GM12878 (cell line): ENCODE results near the gene HNRNPH1. TPM values are rescaled to one million over a fixed set of nuclear protein-coding genes. Genes with fewer than 3 reads are reported as not detected.

Experiments
- ATAC-seq: fragments of 200-7000 bp; cut with Tn5 transposase; 3 replicates; pipeline ENCODE4 v1.9.1; 2020; ENCODE audit warnings: mild to moderate bottlenecking, moderate library complexity
- BruUV-seq: library from RNA; stranded (reverse); fragments of 400-500 nt; replicated peaks from 2 replicates; lab custom pipeline; 2021; lab: Mats Ljungman, UMichigan
- CTCF ChIA-PET: fragments of 300-600 bp; sonication (Branson Sonifier 250); formaldehyde crosslinking; extraction: SDS; loops from one replicate; lab custom pipeline; 2021; ENCODE audit warnings: inconsistent platforms; lab: Yijun Ruan, JAX
- POLR2A ChIA-PET: fragments of 350-600 bp; formaldehyde crosslinking; extraction: SDS; loops from one replicate; lab custom pipeline; 2021; ENCODE audit warnings: inconsistent platforms; lab: Charles Lee
- RAD21 ChIA-PET: fragments of 300-600 bp; sonication (Branson Sonifier 250); formaldehyde crosslinking; loops from one replicate; lab custom pipeline; 2023; ENCODE audit warnings: antibody characterized with exemption; ENCODE audit not compliant: unreplicated experiment; lab: Charles Lee
- SMC1A ChIA-PET: fragments of 300-600 bp; sonication (Branson Sonifier 250); formaldehyde crosslinking; loops from one replicate; lab custom pipeline; 2023; ENCODE audit not compliant: unreplicated experiment, uncharacterized antibody; lab: Charles Lee
- DNase-seq: peaks from one replicate; pipeline ENCODE4 v3.0.0-alpha.2; 2011; ENCODE audit warnings: low read depth, low spot score
- FAIRE-seq: peaks from 3 replicates; lab custom pipeline; 2011; peaks lifted over from hg19 to GRCh38; lab: Jason Lieb, UNC
- H2AFZ ChIP-seq: 2 replicates; pipeline ENCODE4 v1.6.0; 2011; ENCODE audit warnings: low read depth, low read length, control low read depth; ENCODE audit not compliant: control insufficient read depth
- H3K27ac ChIP-seq: 2 replicates; pipeline ENCODE4 v1.5.1; 2011; ENCODE audit warnings: control low read depth; ENCODE audit not compliant: control insufficient read depth, insufficient read depth
- H3K27me3 ChIP-seq, 2 experiments: replicated peaks in 1 of 2; 2 replicates each; pipeline versions ENCODE4 v1.6.0 to v1.6.1; 2011; ENCODE audit warnings: low read length in 1 of 2; ENCODE audit not compliant: control insufficient read depth in 2 of 2, insufficient read depth in 2 of 2
- H3K36me3 ChIP-seq, 2 experiments: 2 replicates each; pipeline ENCODE4 v1.5.1; 2011; ENCODE audit warnings: low read length in 1 of 2; ENCODE audit not compliant: control insufficient read depth in 2 of 2, insufficient read depth in 2 of 2
- H3K4me1 ChIP-seq: 2 replicates; pipeline ENCODE4 v1.6.1; 2011; ENCODE audit warnings: mild to moderate bottlenecking, low read length, moderate library complexity, mixed read lengths; ENCODE audit not compliant: control insufficient read depth, insufficient read depth
- H3K4me2 ChIP-seq: 2 replicates; pipeline ENCODE4 v1.6.0; 2011; ENCODE audit warnings: control low read depth; ENCODE audit not compliant: control insufficient read depth, insufficient read depth
- H3K4me3 ChIP-seq: fragments of 200-600 bp; sonication (generic); 2 replicates; pipeline ENCODE4 v1.5.1; 2016
- H3K79me2 ChIP-seq: 2 replicates; pipeline ENCODE4 v1.6.0; 2011; ENCODE audit warnings: low read length; ENCODE audit not compliant: control insufficient read depth, insufficient read depth
- H3K9ac ChIP-seq: 2 replicates; pipeline ENCODE4 v1.8.0; 2011; ENCODE audit warnings: low read length, control low read depth, mixed read lengths; ENCODE audit not compliant: control insufficient read depth, insufficient read depth
- H3K9me3 ChIP-seq: replicated peaks from 3 replicates; pipeline ENCODE4 v1.5.1; 2011; ENCODE audit warnings: mild to moderate bottlenecking, low read length; ENCODE audit not compliant: control insufficient read depth, insufficient read depth
- H4K20me1 ChIP-seq: 2 replicates; pipeline ENCODE4 v1.6.0; 2011; ENCODE audit not compliant: control insufficient read depth, insufficient read depth
- ASH2L ChIP-seq: fragments of 300-600, 200-600 bp; sonication (generic); IDR thresholded peaks from 2 replicates; pipeline ENCODE4 v1.6.1; 2017; ENCODE audit warnings: low read depth, mild to moderate bottlenecking, borderline replicate concordance
- ETV6 ChIP-seq, 2 experiments: fragments of 450-650 bp in 1 of 2; IDR thresholded peaks in 1 of 2; conservative IDR thresholded peaks in 1 of 2; 2 replicates each; pipeline ENCODE4 v1.6.1; 2014; ENCODE audit warnings: antibody characterized with exemption in 1 of 2, borderline replicate concordance in 1 of 2, low read depth in 1 of 2, mild to moderate bottlenecking in 1 of 2, moderate library complexity in 1 of 2
- HCFC1 ChIP-seq: fragments of 150-350 bp; IDR thresholded peaks from 2 replicates; pipeline ENCODE4 v1.6.1; 2014; ENCODE audit warnings: low read length
- POLR2A ChIP-seq: IDR thresholded peaks from 2 replicates; pipeline ENCODE4 v1.6.1; 2011; ENCODE audit warnings: low read depth, mild to moderate bottlenecking, low read length
- POLR2AphosphoS5 ChIP-seq: IDR thresholded peaks from 2 replicates; pipeline ENCODE4 v1.6.1; 2011; ENCODE audit warnings: mild to moderate bottlenecking, low read length, inconsistent platforms
- STAT1 ChIP-seq: fragments of 450-650 bp; conservative IDR thresholded peaks from 2 replicates; pipeline ENCODE4 v1.6.1; 2014; ENCODE audit warnings: antibody characterized with exemption, mild to moderate bottlenecking
- YY1 ChIP-seq: IDR thresholded peaks from 2 replicates; pipeline ENCODE4 v1.6.1; 2011; ENCODE audit warnings: low read depth, mild to moderate bottlenecking, low read length
- ZBED1 ChIP-seq: IDR thresholded peaks from 2 replicates; pipeline ENCODE4 v1.6.1; 2016; ENCODE audit warnings: borderline replicate concordance
- WGBS: methylation state at CpG from one replicate; pipeline ENCODE4 v1.1.6; 2016; ENCODE audit warnings: low lambda C conversion rate; ENCODE audit not compliant: insufficient replicate concordance, insufficient coverage; ENCODE audit errors: missing lambda C conversion rate; 5-methylcytosine and 5-hydroxymethylcytosine counted together
- in situ Hi-C: fragments of 300-500 bp; cut with MboI; formaldehyde crosslinking; loops from 9 replicates; pipeline ENCODE4 v1.14.3; 2018; ENCODE audit warnings: mixed read lengths
- intact Hi-C: fragments of 100-400 bp; cut with micrococcal nuclease; formaldehyde crosslinking; loops from one replicate; pipeline ENCODE4 v1.14.2; 2022; ENCODE audit not compliant: unreplicated experiment
- polyA plus RNA-seq, 11 experiments: library from polyadenylated mRNA; depleted of rRNA in 4 of 11; unstranded in 6 of 11; stranded (reverse) in 5 of 11; fragments of >200 nt; fragmentation: Nextera tagmentation in 4 of 11; fragmentation: Illumina TruSeq in 1 of 11; extraction: Ambion mirVana in 4 of 11; extraction: Trizol in 1 of 11; gene quantifications; 1 replicate in 1 of 11; 2 replicates in 10 of 11; pipeline versions ENCODE4 v1.2.1 to v1.2.3, GENCODE V29; 2011 to 2016; ENCODE audit warnings: inconsistent platforms in 2 of 11, missing spikeins in 2 of 11, low read depth in 1 of 11
- total RNA-seq, 4 experiments: library from RNA; depleted of rRNA in 3 of 4; stranded (reverse); fragments of >200 nt in 3 of 4; fragmentation: Illumina TruSeq in 1 of 4; extraction: Trizol in 1 of 4; gene quantifications; 2 replicates each; pipeline versions ENCODE4 v1.2.1 to v1.2.3, GENCODE V29; 2013 to 2021
- TF ChIP-seq, protein P1 (sequence below): fragments of 450-650 bp; formaldehyde crosslinking; IDR thresholded peaks from 2 replicates; pipeline ENCODE4 v1.4.0; 2022; ENCODE audit warnings: mild to moderate bottlenecking, moderate library complexity

HNRNPH1 gene
- total and polyA plus RNA-seq, 10 of the 15 experiments (the other 5 are each of a cell fraction or from before 2014, with no cell fraction given), result 184 to 780 (median 690) TPM

DNA sequence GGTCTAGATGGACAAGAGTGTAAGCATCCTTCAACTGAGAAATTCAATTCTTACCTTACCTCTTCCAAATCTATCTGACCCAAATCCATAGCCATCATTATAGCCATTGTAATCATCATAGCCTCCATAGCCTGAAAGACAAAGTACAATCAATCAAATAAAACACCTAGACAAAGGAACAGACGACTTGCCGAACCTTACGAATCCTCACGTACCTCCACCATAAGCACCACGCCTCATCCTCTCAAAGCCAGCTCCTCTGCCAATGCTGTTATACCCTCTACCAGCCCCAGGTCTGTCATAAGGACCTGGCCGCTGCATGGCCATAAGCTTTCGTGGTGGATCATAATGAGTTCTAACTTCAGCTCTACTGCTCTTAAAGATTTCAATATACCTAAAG is 5.5 kb downstream of the HNRNPH1 start:
- H3K36me3 ChIP-seq, result peaks cover 23 to 42% of the 10 kb centered on the region in 2 experiments
- intact Hi-C loops (no loop called here), in situ Hi-C loops (no loop called here)
- POLR2A ChIA-PET, result interaction anchor here (0.6 to 1.0 kb wide), 2 partner anchors 9 to 827 kb away, joined by 3 to 4 read pairs; no protein-coding TSS in a partner anchor
- WGBS, result 87% methylated on average over 7 of the region's 7 CpGs
- ATAC-seq (no peak), FAIRE-seq (no peak), DNase-seq (no peak)
- SMC1A ChIA-PET, result no interaction called here
- H3K79me2 ChIP-seq, result peaks cover 54% of the 10 kb centered on the region
- TF ChIP-seq ZBED1 (0 out of 2 replicates have a peak, but pooled peaks have one; percentile 13), ASH2L (no peak), YY1 (no peak), ETV6 (conservative IDR thresholded peaks at IDR 0.05 in 1 of 2, IDR thresholded peaks at IDR 0.05 in 1 of 2; ENCODE audit: borderline replicate concordance in 1 of 2, low read depth in 1 of 2) (no peak), POLR2AphosphoS5 (peak; percentile 70), STAT1 (no peak)
- no peak overlapping the region for H3K27ac ChIP-seq
- no peak overlapping the region for H2AFZ ChIP-seq
- H4K20me1 ChIP-seq, result peaks cover 17% of the 10 kb centered on the region
- H3K27me3 ChIP-seq, result no peaks in the 10 kb centered on the region
- H3K4me3 ChIP-seq, result 0 out of 2 replicates have a peak overlapping the region, but pooled peaks have one; percentile 2
- H3K9ac ChIP-seq, result no peak overlapping the region
- RAD21 ChIA-PET, result no interaction called here
- TSS peak; percentile 6 for BruUV-seq
- CTCF ChIA-PET, result no interaction called here
- no peaks in the 10 kb centered on the region for H3K9me3 ChIP-seq
- no peaks in the 10 kb centered on the region for H3K4me1 ChIP-seq
- peak overlapping the region; percentile 5; the same call in 1 of the 2 replicates for H3K4me2 ChIP-seq

GRCh38 chr5:179616002-179616594 is 7.4 kb downstream of the HNRNPH1 start:
- CTCF ChIA-PET, result interaction anchor here (0.6 kb wide), 2 partner anchors 9 to 15 kb away, joined by 3 read pairs; no protein-coding TSS in a partner anchor
- Histone ChIP-seq H3K36me3 (peaks cover 26 to 42% of the 10 kb centered on the region in 2 experiments), H3K9me3 (no peaks in the 10 kb centered on the region), H2AFZ (no peak overlapping the region), H4K20me1 (peaks cover 10% of the 10 kb centered on the region; the same call in 1 of the 2 replicates), H3K9ac (no peak overlapping the region), H3K27ac (no peak overlapping the region), H3K4me1 (no peaks in the 10 kb centered on the region), H3K4me3 (no peak overlapping the region), H3K79me2 (peaks cover 37% of the 10 kb centered on the region), H3K4me2 (no peak overlapping the region), H3K27me3 (no peaks in the 10 kb centered on the region)
- POLR2A ChIA-PET, result interaction anchor here (0.6 kb wide), 1 partner anchor 88 kb away, joined by 4 read pairs; no protein-coding TSS in a partner anchor
- in situ Hi-C loops, result no loop called here
- BruUV-seq, result no TSS peak
- ATAC-seq (no peak), FAIRE-seq (no peak), DNase-seq (no peak)
- intact Hi-C loops, result no loop called here
- TF ChIP-seq POLR2A (0 out of 2 replicates have a peak, but pooled peaks have one; percentile 25), HCFC1 (no peak), POLR2AphosphoS5 (peak; percentile 68)
- TF ChIP-seq, protein P1, sequence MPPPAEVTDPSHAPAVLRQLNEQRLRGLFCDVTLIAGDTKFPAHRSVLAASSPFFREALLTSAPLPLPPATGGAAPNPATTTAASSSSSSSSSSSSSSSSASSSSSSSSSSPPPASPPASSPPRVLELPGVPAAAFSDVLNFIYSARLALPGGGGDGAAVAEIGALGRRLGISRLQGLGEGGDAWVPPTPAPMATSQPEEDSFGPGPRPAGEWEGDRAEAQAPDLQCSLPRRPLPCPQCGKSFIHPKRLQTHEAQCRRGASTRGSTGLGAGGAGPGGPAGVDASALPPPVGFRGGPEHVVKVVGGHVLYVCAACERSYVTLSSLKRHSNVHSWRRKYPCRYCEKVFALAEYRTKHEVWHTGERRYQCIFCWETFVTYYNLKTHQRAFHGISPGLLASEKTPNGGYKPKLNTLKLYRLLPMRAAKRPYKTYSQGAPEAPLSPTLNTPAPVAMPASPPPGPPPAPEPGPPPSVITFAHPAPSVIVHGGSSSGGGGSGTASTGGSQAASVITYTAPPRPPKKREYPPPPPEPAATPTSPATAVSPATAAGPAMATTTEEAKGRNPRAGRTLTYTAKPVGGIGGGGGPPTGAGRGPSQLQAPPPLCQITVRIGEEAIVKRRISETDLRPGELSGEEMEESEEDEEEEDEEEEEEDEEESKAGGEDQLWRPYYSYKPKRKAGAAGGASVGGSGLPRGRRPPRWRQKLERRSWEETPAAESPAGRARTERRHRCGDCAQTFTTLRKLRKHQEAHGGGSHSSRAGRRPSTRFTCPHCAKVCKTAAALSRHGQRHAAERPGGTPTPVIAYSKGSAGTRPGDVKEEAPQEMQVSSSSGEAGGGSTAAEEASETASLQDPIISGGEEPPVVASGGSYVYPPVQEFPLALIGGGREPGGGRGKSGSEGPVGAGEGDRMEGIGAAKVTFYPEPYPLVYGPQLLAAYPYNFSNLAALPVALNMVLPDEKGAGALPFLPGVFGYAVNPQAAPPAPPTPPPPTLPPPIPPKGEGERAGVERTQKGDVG (CRISPR knock-in tag), result no peak
- SMC1A ChIA-PET, result no interaction called here
- RAD21 ChIA-PET, result interaction anchor here (0.7 kb wide), 1 partner anchor 99 kb away, joined by 3 read pairs; no protein-coding TSS in a partner anchor
- 90% methylated on average over 9 of the region's 9 CpGs for WGBS
